ENCODE measurements around the gene TK1.

DNA sequence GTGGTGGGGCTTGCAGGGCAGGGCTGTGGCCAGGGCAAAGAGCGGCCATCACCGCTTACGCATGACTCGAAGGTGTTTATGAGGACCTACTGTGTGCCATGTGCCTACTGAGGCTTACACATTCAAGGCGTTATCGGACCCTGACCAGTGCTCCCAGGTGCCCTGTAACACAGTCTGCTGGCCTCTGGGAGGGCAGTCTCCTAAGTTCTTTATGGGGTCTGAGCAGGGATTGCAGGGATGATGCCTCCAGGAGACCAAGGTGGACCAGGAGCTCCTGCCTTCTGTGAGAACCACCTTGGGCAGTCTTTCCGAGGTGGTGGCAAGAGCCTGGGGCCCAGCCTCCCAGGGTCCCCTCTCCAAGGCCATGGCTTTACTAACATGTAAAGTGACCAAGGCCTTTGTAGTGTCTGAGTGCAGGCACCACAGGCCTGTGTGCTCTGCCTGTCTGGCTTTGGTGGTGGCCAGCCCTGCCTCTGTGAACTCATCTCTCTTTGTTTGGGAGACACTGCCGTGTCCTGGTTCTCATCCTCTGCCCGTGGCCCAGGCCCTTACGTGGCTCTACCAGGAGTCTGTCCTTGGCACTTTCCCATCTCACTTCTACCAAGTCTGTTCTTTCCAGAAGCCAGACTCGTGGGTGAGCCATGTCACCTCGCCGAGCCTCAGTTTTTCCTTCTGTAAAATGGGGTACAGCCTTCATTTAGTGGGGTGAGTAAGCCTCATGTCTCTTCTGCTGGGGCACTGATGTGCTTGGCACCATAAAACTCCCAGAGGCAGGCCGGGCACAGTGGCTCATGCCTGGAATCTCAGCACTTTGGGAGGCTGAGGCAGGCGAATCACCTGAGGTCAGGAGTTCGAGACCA, 21.9 kb downstream of the TK1 start:
- TF ChIP-seq, protein P1, sequence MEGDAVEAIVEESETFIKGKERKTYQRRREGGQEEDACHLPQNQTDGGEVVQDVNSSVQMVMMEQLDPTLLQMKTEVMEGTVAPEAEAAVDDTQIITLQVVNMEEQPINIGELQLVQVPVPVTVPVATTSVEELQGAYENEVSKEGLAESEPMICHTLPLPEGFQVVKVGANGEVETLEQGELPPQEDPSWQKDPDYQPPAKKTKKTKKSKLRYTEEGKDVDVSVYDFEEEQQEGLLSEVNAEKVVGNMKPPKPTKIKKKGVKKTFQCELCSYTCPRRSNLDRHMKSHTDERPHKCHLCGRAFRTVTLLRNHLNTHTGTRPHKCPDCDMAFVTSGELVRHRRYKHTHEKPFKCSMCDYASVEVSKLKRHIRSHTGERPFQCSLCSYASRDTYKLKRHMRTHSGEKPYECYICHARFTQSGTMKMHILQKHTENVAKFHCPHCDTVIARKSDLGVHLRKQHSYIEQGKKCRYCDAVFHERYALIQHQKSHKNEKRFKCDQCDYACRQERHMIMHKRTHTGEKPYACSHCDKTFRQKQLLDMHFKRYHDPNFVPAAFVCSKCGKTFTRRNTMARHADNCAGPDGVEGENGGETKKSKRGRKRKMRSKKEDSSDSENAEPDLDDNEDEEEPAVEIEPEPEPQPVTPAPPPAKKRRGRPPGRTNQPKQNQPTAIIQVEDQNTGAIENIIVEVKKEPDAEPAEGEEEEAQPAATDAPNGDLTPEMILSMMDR (conservative IDR thresholded peaks at IDR 0.05; ENCODE audit: low read depth, low read length): no peak
- TF ChIP-seq EZH2 (IDR thresholded peaks at IDR 0.05; ENCODE audit: low read length, unreplicated experiment) (no peak), EZH2phosphoT487 (IDR thresholded peaks at IDR 0.05; ENCODE audit: borderline replicate concordance, low read length) (no peak)

All from PC-3 (cell line).